ENCODE data around the gene AR.

The AR gene

DNA sequence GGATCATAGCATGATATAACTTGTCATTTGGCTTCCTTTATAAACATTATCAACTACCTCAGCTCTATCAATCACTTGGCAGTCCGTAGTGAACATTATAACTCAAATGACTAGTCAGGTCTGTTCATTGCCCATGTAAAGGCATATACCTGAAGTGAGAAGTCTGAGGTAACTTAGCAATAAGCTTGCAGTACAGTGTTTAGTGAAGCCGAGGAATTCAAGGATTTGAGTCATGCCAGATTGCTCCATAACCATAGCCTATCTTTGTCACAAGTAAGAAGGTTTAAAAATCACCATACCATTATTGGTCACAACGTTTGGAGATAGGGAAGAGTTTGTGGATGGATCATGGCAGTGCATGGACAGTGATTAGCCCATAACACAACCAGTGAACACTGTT, 41.6 kb downstream of the AR start:
- H3K4me3 ChIP-seq (ENCODE audit: low read depth, low read length) = no peak overlapping the region
- TF ChIP-seq, protein P1, sequence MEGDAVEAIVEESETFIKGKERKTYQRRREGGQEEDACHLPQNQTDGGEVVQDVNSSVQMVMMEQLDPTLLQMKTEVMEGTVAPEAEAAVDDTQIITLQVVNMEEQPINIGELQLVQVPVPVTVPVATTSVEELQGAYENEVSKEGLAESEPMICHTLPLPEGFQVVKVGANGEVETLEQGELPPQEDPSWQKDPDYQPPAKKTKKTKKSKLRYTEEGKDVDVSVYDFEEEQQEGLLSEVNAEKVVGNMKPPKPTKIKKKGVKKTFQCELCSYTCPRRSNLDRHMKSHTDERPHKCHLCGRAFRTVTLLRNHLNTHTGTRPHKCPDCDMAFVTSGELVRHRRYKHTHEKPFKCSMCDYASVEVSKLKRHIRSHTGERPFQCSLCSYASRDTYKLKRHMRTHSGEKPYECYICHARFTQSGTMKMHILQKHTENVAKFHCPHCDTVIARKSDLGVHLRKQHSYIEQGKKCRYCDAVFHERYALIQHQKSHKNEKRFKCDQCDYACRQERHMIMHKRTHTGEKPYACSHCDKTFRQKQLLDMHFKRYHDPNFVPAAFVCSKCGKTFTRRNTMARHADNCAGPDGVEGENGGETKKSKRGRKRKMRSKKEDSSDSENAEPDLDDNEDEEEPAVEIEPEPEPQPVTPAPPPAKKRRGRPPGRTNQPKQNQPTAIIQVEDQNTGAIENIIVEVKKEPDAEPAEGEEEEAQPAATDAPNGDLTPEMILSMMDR (IDR thresholded peaks at IDR 0.05; ENCODE audit: low read depth, low read length, missing control alignments) = no peak
- no peak for DNase-seq (ENCODE audit: low read depth)

DNA sequence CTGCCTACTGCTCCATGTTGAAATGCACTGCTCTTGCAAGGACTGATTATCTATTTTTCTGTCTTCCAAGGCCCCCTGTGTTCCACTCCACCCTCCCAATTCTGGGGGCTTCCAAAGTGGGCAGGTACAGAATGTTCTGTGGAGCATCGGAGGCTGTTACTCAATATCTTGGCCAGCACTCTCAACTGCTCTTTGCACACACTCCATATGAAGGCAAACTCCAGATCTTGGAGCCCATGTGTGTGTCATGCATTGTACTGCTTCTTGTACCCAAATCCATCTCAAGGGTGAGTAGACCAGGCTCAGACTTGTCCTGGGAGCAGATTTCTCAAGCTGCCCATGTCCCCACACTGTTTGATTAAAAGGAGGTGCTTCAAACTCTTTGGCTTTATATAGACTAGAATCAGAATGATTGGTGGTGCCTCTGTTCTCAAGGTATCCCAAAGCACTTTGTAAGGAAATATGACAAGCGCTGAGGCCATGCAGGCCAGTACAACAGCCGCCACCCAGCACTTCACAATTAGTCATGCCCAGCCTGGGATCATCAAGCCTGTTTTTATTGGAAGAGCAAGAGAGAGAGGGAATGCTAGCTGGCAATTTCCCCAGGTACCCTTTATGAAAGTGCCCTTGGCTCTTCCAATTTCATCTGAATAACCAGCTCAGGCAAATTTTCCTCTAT, 44.3 kb downstream of the AR start:
- H3K4me3 ChIP-seq (ENCODE audit: low read depth, low read length) = no peak overlapping the region
- TF ChIP-seq, protein P1 (IDR thresholded peaks at IDR 0.05; ENCODE audit: low read depth, low read length, missing control alignments) = no peak
- DNase-seq (ENCODE audit: low read depth) = no peak

DNA sequence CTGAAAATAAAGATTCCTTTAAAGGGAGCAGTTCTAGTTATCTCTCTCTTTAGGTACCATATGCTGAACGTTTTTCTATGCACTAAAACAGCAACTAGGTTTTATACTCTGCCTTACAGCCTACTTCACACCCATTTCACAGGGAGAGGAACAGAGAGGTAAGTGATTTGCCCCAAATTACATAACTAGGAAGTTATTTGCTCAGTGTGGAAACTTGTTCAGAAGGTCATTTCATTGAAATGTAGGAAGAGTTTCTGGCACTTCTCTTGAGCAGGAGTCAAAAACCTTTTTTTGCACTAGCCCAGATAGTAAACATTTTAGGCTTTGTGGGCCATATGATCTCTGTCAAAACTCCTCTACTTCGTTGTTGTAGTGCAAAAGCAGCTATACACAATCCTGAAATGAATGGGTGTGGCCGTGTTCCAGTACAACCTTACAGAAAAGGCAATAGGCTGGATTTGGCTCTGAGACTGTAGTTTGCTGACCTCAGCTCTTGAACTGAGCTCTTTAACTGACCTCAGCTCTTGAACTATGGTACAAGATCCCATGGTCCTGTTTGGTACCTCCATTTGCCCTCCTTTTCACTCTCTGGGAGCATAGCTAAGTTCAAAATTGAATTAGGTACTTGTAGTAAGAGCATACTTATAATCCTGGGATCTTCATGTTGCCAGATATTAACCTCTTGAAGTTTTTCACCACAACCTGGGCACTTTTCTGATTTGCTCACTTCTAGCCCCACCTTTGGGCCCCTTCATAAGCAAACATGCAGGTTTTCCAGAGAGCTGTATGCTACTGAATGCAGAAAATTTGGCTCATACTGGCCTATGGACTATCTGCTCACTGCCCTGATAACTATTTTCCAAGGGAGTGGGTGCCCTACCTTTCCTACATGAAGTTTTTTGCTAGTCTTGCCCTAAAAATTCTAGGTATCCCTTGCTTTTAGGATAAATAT, 53.3 kb downstream of the AR start:
- no peak overlapping the region for H3K4me3 ChIP-seq (ENCODE audit: low read depth, low read length)
- DNase-seq (ENCODE audit: low read depth) = no peak
- TF ChIP-seq, protein P1 (IDR thresholded peaks at IDR 0.05; ENCODE audit: low read depth, low read length, missing control alignments) = no peak

DNA sequence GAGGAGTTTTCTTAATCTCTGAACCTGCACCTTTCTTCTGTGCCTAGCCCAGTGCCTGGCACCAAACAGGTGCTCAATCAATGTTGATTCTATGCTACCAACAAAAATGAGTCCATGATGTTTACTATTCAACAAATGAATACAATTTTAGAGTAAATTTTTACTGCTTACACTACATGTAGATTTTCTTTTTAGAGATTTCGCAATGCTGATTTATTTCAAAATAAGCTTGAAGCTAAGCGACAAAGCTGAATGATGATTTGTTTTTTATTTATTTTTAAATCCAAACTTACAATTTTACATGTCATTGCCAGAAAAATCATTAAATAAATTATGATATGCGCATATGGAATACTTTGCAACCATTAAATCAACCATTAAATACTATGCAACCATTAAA, 55.7 kb downstream of the AR start:
- no peak for DNase-seq (ENCODE audit: low read depth)
- no peak overlapping the region for H3K4me3 ChIP-seq (ENCODE audit: low read depth, low read length)
- TF ChIP-seq, protein P1 (IDR thresholded peaks at IDR 0.05; ENCODE audit: low read depth, low read length, missing control alignments) = no peak

DNA sequence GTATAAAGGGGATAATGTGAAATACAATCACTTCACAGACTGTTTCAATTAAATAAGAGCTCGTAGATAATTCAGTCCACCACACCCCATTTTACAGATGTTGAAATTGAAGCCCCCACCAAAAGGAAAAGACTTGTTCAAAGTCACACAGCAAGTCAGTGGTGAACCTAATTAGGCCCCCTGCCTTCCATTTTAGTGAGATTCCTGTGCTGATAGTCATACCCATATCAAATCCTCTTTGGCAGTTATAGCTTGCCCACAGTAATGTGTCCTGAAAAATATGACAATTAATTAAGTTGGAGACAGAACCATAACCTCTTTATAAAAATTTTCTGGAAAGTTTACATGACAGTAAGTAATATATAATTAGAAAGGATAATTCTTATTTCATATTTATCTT, 58.0 kb downstream of the AR start:
- TF ChIP-seq, protein P1 (IDR thresholded peaks at IDR 0.05; ENCODE audit: low read depth, low read length, missing control alignments) = no peak
- no peak for DNase-seq (ENCODE audit: low read depth)
- no peak overlapping the region for H3K4me3 ChIP-seq (ENCODE audit: low read depth, low read length)

DNA sequence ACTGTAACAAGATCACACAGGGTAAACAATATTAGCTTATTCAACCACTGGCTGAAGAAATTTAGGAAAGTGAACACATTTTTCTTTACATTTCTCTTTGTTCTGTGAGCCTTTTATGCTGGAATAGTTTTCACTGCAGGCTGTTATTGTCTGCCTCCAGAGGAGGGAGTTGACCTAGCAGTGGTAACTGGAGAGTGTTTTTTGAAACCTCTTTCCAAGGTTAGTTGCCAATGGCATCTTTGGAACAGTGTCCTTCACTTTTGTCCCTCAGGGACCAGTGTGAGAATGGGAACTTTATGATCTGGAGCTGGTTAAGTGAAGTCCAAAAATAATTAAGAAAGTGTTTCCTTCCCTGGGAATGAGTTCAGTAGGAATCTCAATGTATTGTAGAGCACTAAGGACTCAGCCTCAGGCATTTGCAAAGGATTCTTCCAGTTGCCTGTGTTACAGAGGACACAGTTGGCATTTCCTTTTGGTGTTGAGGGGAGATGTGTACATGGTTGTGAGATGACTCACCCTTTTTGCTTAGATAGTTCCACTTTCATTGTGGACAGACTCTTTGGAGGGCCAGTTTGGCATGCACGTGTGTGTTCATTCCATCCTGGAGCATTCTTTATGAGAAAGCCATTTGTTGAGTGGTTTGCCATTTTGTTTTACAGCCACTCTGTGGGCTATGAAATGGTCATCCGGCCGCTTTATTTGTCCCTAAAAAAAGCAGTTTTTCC, 61.3 kb downstream of the AR start:
- TF ChIP-seq, protein P1 (IDR thresholded peaks at IDR 0.05; ENCODE audit: low read depth, low read length, missing control alignments) = no peak
- DNase-seq (ENCODE audit: low read depth) = no peak

More for the DNA sequence above, 61.3 kb downstream of the AR start:
- H3K4me3 ChIP-seq (ENCODE audit: low read depth, low read length) = no peak overlapping the region
